RWPE1 (cell line): ENCODE data around the gene DPH5.

Experiments used
- CTCF ChIA-PET: fragments of 350-600 bp; sonication (Branson Sonifier 250); formaldehyde crosslinking; extraction: SDS; loops from one replicate; lab custom pipeline; 2021; lab: Yijun Ruan, JAX
- POLR2A ChIA-PET: fragments of 400-600 bp; formaldehyde crosslinking; extraction: SDS; loops from one replicate; lab custom pipeline; 2020; ENCODE audit warnings: antibody characterized with exemption; ENCODE audit not compliant: low non-redundant PET; lab: Yijun Ruan, JAX
- DNase-seq: peaks from one replicate; pipeline ENCODE4 v3.0.0; 2012; ENCODE audit warnings: low spot score
- H3K27ac ChIP-seq: fragments of 450-650 bp; 2 replicates; pipeline ENCODE4 v1.5.1; 2017
- TF ChIP-seq, protein P1 (sequence below): fragments of 450-650 bp; conservative IDR thresholded peaks from 2 replicates; pipeline ENCODE4 v1.5.1; 2017; ENCODE audit warnings: low read depth, mild to moderate bottlenecking

Gene DPH5

DNA sequence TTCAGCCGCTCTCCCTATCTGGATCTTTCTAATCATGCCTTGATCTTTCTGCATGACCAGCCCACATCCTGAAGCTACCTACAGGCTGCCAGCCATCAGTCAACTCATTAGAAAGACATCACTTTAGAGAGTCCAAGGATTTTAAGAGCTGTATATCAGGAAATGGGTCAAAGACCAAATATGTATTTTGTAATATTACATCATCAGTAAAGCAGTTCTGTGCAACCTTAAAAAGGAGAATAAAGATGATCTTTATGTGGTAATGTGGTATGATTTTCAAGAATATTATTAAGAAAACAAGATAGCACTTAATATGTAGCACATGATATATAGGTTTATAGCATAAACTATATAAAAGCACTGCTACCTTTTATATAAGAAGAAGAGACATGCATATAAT, 82.1 kb downstream of the DPH5 start:
- TF ChIP-seq, protein P1, sequence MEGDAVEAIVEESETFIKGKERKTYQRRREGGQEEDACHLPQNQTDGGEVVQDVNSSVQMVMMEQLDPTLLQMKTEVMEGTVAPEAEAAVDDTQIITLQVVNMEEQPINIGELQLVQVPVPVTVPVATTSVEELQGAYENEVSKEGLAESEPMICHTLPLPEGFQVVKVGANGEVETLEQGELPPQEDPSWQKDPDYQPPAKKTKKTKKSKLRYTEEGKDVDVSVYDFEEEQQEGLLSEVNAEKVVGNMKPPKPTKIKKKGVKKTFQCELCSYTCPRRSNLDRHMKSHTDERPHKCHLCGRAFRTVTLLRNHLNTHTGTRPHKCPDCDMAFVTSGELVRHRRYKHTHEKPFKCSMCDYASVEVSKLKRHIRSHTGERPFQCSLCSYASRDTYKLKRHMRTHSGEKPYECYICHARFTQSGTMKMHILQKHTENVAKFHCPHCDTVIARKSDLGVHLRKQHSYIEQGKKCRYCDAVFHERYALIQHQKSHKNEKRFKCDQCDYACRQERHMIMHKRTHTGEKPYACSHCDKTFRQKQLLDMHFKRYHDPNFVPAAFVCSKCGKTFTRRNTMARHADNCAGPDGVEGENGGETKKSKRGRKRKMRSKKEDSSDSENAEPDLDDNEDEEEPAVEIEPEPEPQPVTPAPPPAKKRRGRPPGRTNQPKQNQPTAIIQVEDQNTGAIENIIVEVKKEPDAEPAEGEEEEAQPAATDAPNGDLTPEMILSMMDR = no peak
- DNase-seq = no peak
- no peak overlapping the region for H3K27ac ChIP-seq
- ChIA-PET CTCF (interaction anchor here (0.6 kb wide), 1 partner anchor 251 kb away, joined by 3 read pairs; no protein-coding TSS in a partner anchor), POLR2A (no interaction called here)

DNA sequence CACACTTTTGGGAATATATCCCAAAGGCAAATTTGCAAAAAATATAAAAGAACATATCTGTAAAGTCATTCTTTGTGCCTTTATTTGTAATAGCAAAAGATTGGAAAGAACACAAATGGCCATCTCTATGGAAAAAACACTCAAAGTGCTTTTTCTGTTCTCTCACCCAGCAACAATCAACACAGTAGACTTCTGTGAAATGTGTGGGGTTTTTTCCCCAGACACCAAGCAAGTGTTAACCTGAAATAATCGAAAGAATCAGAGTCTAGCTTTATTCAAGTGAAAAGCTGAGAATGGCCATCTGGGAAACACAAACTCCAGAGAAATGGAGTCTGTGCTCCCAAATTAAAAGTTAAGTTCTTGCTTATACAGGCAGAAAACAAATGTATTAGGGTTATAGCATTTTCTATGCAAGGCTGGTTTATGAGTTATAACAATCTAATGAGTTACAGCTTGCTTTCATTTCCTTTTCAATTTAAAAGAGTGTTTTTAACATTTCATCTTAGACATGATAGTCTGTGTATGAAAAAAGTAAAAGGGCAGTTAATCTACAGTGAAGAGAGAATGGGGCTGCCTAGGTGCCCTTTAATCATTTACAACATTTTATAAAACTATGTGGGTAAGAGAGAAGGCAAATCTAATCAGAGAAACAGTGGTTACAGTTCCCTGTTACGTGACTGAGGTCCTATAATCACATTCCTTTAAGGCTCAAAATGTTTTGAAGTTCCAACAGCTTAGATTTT, 83.1 kb downstream of the DPH5 start:
- POLR2A ChIA-PET = no interaction called here
- DNase-seq = no peak
- CTCF ChIA-PET = interaction anchor here (0.6 kb wide), 1 partner anchor 812 kb away, joined by 4 read pairs; no protein-coding TSS in a partner anchor
- H3K27ac ChIP-seq = no peak overlapping the region
- TF ChIP-seq, protein P1 = no peak

DNA sequence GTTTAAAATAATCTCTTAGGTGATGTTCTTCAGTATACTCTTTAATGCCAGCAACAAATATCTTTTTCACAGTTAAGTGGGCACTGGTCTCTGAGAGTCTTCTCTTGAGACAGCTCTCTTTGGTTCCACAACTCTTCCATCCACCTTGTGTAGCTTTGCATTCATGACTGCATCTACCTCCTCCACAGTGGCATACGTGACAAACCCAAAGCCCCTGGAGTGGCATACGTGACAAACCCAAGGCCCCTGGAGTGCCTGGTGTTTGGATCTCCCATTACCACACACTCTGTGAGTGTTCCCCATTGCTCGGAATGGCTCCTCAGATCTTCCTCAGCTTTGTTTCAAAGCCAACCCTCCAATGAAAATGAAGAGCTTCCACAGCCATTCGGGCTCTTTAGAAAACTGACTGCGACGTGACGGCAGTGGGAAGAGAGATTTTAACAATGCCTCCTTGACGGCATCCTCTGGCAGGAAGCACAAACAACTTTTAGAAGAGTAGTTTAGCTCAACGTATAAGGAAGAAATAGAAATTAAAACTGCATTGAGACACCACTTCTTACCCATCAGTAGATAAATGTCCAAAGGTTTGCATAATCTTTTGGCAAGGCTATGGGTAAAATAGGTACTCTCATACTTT, 83.9 kb downstream of the DPH5 start:
- no peak for DNase-seq
- CTCF ChIA-PET = interaction anchor here (0.6 kb wide), 2 partner anchors 367 to 811 kb away, joined by 4 read pairs; no protein-coding TSS in a partner anchor
- no peak overlapping the region for H3K27ac ChIP-seq
- POLR2A ChIA-PET = no interaction called here
- TF ChIP-seq, protein P1 = no peak

DNA sequence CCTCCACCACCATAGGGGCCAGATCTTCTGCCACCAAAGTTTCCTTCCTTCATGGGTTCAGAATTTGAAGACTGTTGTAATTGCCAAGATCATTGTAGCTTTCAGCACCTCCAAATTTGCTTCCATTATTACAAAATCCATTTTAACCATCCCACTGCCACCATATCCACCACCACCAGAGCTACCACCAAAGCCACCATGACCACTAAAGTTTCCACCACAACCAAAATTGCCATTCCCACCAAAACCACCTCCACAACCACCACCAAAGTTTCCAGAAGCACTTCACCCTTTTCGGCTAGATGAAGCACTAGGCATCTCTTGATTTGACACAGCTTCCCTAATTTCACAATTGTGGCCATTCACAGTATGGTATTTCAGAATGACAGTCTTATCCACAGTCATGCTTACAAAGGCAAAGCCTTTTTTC, 84.5 kb downstream of the DPH5 start:
- H3K27ac ChIP-seq = no peak overlapping the region
- TF ChIP-seq, protein P1 = no peak
- ChIA-PET POLR2A (no interaction called here), CTCF (interaction anchor here (0.6 kb wide), 1 partner anchor 368 kb away, joined by 4 read pairs; no protein-coding TSS in a partner anchor)
- no peak for DNase-seq
